ENCODE measurements around the gene LAMTOR5. TPM values are rescaled to one million over a fixed set of nuclear protein-coding genes. Genes with fewer than 3 reads are reported as not detected.

Gene LAMTOR5
- total and polyA plus RNA-seq, 2 of the 13 experiments (the other 11 are each of a cell fraction or from before 2014, with no cell fraction given): 96.7 to 400 TPM

GRCh38 chr1:110407260-110408210 is at the start of gene LAMTOR5 (continued):
- TF ChIP-seq HIC2 (CRISPR knock-in tag; IDR thresholded peaks at IDR 0.05; ENCODE audit: low read depth): peak; percentile 75
- TF ChIP-seq ZNF629 (CRISPR knock-in tag; conservative IDR thresholded peaks at IDR 0.05): peak; percentile 66
- TF ChIP-seq NCOA1 (CRISPR knock-in tag; IDR thresholded peaks at IDR 0.05): no peak
- peak; percentile 65; the same call in 1 of the 2 replicates for TF ChIP-seq FOXK2 (IDR thresholded peaks at IDR 0.05)
- peak; percentile 23; the same call in 1 of the 2 replicates for TF ChIP-seq ZNF205 (CRISPR knock-in tag; IDR thresholded peaks at IDR 0.05)
- peak; percentile 61; the same call in 1 of the 2 replicates for TF ChIP-seq ZNF703 (CRISPR knock-in tag; IDR thresholded peaks at IDR 0.05; ENCODE audit: borderline replicate concordance)
- TF ChIP-seq, protein P1, sequence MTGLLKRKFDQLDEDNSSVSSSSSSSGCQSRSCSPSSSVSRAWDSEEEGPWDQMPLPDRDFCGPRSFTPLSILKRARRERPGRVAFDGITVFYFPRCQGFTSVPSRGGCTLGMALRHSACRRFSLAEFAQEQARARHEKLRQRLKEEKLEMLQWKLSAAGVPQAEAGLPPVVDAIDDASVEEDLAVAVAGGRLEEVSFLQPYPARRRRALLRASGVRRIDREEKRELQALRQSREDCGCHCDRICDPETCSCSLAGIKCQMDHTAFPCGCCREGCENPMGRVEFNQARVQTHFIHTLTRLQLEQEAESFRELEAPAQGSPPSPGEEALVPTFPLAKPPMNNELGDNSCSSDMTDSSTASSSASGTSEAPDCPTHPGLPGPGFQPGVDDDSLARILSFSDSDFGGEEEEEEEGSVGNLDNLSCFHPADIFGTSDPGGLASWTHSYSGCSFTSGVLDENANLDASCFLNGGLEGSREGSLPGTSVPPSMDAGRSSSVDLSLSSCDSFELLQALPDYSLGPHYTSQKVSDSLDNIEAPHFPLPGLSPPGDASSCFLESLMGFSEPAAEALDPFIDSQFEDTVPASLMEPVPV (CRISPR knock-in tag; IDR thresholded peaks at IDR 0.05): peak; percentile 93
- TF ChIP-seq HOXA3 (CRISPR knock-in tag; IDR thresholded peaks at IDR 0.05): peak; percentile 98
- no peak for TF ChIP-seq ZBTB44 (CRISPR knock-in tag; IDR thresholded peaks at IDR 0.05)
- peak; percentile 81; the same call in 1 of the 2 replicates for TF ChIP-seq ZNF142 (CRISPR knock-in tag; IDR thresholded peaks at IDR 0.05)

Measured in HepG2 (cell line).